ENCODE measurements around the gene ALG9.

ALG9 gene

DNA sequence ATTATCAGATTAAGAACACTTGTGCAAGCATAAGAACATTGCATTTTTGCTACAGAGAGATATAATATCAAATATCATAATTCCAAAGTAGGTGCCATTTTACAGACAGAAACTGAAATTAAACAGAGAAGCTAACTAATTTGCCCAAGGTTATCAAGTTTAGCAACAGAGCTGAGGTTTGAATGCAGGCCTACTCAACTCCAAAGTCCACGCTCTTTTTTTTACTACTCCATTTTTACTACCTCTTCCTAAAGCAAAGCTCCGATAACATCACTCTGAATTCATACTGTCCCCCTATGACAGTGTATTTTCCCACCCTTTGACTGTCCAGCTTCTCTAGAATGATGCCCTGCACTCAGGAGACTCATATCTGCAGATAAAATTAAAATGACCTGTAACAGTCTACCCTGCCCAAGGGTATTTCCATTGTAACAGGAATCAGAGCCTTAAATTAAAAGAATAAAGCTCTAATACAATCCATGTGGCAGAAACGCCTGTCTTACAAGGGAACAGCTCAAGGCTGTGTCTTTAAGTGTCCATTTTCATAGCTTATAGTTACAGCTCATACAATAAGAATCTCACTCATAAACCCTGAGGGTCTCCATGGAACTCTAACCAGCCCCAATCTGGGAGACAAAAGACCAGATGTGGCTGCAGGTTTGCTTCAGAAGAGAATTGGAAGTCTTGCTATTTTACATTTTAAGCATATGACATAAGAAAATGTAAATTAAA, 36.8 kb downstream of the ALG9 start:
- no peak for DNase-seq

- DNase-seq, result no peak
Observed at GRCh38 chr11:111833524-111833923, 37.9 kb downstream of the ALG9 start.

DNA sequence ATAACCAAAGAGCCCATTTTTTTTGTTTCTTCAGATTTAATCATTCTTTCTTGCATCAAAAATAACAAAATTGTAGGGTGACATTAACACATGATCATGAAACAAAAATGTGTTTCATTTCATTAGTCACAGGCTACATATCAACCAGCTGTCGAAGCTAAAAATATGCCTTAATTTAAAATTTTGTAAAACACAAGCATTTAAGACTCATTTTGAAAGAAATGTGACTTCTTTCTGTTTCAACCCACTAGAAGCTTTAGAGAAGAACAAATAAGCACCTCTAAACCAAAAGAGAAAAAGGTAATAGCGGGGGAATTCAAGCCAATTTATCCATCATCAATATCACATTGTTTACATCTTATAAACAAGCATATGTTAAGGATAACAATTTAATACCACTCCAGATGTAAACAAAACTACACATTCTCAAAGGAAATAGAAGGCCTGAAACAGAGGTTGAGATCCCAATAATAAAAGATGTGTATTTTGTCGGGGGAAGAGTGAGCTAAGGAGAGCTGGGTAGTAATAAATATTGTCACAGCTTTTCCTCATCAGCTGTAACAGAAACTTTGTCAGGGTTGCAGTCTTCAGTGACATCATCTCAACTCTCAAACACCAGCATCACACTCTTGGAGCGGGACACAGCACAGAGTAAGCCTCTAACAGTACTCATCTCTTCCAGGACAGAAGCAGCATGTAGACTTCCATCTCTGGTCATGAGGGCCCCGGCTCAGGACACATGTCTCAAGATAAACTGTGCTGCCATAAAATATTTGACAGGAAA, 42.0 kb downstream of the ALG9 start:
- no peak for DNase-seq

DNA sequence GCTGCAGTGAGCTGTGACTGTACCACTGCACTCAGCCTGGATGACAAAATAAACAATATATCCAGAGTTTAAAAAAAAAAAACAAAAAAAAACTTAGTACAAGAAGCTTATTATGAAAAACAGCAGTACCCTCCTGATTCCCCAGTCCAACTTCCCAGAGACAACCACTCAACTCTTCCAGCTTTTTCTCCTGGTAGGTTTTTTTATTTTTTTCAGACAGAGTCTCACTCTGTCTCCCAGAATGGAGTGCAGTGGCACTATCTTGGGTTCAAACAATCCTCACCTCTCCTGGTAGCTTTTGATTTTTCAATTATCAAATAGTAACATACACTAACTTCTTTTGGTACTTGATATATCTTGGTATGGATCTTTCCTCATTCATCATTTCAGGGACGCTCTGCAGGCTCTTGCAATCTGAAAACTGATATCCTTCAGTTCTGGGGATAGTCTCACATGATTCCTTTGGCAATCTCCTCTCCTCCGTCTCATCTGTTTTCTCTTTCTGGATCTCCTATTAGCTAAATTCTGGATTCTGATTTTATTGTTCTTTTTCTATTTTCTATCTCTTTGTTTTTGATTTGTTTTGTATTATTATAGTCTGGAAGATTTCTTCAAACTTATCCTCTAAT, 44.9 kb downstream of the ALG9 start:
- no peak for DNase-seq

- no peak for DNase-seq
Observed at GRCh38 chr11:111823629-111824028, 47.8 kb downstream of the ALG9 start.

DNA sequence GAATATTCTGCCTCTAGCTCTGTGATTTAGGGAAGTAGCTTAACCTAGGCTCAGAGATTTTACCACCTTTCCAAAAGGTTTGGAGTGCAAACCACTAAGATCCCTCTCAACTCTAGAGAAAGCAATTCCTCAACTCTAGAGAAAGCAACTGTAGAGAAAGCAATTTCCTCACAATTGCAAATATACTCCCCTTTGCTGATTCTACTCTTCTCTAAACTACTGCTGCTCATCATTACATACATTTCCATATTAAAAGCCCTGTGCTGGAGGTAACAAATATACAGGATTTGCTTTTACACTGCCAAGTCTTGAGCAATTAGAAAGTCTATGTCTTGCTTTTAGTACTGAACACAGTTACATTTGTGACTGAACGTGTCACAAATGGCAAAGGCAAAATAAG, 48.2 kb downstream of the ALG9 start:
- DNase-seq, result no peak

- DNase-seq, result no peak
Observed at GRCh38 chr11:111819829-111820237, 51.5 kb downstream of the ALG9 start.

GRCh38 chr11:111819161-111819828, 52.1 kb downstream of the ALG9 start:
- no peak for DNase-seq

- no peak for DNase-seq
Observed at GRCh38 chr11:111815489-111815888, 55.9 kb downstream of the ALG9 start.

DNA sequence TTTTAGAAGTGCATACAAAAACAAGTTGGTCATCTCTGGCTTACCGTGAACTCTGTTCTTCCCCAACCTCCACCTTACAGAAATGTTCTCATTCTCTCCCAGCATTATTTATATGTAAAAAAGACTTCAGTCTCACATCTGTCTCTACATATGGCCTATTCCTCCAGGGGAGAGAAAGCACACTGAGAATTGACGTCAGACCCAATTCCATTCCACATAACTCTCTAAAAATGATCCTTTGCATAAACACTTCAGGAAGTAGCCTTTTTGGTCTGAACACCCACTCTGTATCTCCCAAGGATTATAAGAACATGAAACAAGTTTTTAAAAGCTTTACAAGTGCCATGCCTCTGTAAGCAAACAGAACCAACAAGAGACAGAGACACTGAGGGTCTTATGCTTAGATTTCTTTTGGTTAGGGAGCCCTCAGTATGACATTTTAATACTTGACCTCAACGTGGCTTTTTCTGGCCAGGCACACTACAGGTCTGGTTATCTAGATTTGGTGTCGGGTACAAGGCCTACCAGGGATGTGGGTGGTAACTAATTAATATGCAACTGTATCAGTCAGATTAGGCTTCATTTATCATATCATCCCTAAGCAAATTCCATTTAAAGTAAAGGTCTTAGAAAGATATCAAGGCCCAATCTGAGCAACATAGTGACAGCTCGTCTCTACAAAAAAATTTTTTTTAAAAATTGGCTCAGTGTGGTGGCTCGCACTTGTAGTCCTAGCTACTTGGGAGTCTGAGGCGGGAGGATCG, 56.6 kb downstream of the ALG9 start:
- no peak for DNase-seq

DNA sequence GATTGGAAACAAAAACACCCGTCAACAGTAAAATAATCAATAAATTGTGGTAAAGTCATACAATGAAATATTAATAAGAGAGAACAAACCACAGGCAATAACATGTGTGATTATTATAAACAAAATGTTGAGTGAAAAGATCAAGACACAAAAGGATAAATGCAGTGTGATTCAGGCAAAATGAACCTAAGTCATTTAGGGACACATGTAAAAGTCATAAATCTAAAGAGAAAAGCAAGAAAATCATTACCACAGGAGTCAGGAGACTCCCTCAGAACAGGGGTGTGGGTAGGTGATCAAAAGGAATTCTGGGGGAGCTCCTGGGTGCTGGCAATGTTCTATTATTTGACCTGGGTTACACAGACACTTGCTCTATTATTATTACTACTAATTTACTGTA, 57.3 kb downstream of the ALG9 start:
- no peak for DNase-seq

DNA sequence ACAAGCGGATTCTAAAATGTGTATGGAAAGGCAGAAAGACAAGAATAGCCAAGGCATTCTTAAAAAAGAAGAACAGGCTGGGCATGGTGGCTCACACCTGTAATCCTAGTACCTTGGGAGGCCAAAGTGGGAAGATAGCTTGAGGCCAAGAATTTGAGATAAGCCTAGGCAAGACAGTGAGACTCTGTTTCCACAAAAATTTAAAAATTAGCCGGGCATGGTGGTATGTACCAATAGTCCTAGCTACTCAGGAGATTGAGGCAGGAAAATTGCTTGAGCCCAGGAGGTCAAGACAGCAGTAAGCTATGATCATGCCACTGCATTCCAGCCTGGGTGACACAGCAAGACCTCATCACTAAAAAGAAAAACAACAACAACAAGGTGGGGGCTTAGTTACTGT, 59.2 kb downstream of the ALG9 start:
- no peak for DNase-seq

GRCh38 chr11:111811445-111811844, 59.9 kb downstream of the ALG9 start:
- no peak for DNase-seq

GRCh38 chr11:111808834-111809233, 62.5 kb downstream of the ALG9 start:
- no peak for DNase-seq

DNA sequence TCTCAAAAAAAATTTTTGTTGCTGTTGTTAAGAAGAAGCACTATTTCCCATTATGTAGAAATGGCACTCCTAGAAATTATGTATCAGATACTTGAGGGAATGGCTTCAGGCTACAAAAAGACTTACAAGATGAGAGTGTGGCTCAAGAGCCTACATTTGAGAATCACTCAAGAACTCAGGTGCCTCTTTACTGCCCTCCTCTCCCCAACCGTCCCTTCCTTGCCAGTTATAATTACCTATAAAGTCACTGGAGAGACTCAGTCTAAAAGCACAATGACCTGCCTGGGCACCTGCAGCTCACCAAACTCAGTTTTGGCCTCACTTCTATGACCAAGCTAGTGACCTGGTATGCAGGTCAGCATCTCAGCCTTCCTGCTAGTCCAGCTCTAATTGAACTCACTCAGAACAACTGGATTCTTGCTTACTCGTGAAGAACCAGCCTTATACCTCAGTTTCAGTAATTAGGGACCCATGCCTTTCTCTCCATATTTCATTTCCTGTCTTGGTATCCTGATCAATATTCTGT, 63.3 kb downstream of the ALG9 start:
- no peak for DNase-seq

DNA sequence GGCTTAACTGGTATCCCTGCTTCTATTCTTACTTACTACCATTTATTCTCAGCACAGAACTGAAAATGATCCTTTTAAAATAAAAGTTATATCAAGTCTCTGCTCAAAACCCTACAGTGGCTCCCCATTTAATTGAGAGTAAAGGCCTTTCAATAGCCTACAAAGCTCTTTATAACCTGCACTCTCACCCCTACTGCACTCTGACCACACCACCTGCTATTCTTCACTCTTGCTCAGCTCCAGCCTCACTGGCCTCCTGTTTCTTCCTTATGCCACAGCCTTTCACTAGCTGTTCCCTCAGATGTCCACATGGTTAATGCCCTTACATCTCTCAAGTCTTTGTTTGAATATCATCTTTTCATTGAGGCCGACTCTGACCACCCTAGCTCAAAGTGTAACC, 64.3 kb downstream of the ALG9 start:
- no peak for DNase-seq

DNA sequence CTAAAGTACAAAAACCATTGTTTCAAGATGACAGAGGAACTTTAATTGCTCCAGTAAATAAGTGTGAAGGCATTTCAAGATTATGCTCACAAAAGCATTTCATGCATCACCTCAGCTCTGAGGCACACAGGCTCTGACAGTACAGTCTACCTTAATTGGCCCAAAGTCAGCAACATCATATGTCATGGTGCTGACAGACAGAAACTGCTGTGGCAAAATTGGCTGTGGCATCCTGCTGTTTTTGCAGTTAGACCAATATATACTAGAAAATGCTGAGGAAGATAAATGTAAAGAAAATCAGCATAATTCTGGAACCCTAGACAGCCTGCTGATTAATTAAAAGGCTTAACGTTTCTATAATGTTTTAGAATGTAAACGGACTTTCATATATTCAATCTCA, 70.2 kb downstream of the ALG9 start:
- no peak for DNase-seq

- DNase-seq, result no peak
Observed at GRCh38 chr11:111798279-111798678, 73.1 kb downstream of the ALG9 start.

- DNase-seq, result no peak
Observed at GRCh38 chr11:111797145-111797581, 74.2 kb downstream of the ALG9 start.

- no peak for DNase-seq
Observed at GRCh38 chr11:111796696-111797095, 74.7 kb downstream of the ALG9 start.

GRCh38 chr11:111795334-111795985, 75.9 kb downstream of the ALG9 start:
- no peak for DNase-seq

DNA sequence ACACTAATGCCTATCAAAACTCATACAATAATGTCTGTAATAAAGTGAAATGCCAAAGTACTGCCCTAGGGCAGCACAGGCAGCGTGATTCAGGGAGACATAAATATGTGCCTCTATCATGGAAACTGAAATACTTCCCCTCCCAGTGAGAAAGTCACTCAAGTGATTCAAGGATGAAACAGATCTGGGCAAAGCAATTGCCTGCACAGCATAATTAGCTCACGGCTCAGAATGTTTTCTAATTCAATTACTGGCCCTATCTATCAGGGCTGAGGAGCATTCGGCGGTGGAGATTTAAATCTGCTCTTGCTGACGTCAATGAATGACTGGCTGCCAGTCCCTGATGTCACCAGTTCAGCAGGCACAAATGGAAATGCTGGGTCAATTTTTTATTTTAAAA, 77.5 kb downstream of the ALG9 start:
- no peak for DNase-seq
